ENCODE results near the gene PDIA6. TPM values are rescaled to one million over a fixed set of nuclear protein-coding genes. Genes with fewer than 3 reads are reported as not detected.
A peak's percentile ranks its signal among the peaks of the same experiment; 100 is the strongest.
"Not testable (repeated sequence)": the region's sequence is repeated elsewhere in the genome, so short reads cannot be mapped to it uniquely, and the experiment has no call there.

Gene PDIA6
- total RNA-seq, 4 donors from 2014 or later, result 35.2 to 90.3 (median 66.3) TPM

DNA sequence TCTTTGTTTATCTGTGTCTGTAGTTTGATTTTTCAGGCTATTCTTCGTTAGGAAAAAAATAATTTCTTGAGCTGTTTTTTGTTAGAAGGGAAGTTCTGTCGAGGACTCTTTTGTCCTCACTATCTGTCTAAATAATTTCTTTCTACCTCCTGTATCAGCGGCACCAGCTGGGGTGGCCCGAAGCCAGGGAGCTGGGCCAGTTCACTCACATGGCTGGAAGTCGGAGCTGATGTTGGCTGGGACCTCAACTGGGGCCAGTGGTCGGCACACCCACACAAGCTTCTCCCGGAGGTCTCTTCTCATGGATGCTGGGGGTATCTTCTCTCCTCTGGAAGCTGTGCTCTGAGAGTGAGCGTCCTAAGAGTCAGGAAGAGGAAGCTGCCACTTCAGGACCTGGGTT, 8.0 kb upstream of the PDIA6 start:
- Histone ChIP-seq H3K4me1 (no peaks in the 10 kb centered on the region), H3K27me3 (no peaks in the 10 kb centered on the region), H3K36me3 (no peaks in the 10 kb centered on the region), H3K27ac (no peak overlapping the region), H3K9me3 (no peaks in the 10 kb centered on the region), H3K4me3 (no peak overlapping the region)
- intact Hi-C loops (cut with DNase I; ENCODE audit: low total_unique reads), result no loop called here
- WGBS, 2 donors (ENCODE audit: low coverage in 1 of 2), result 64 to 93% methylated on average over 3 to 8 of the region's 8 CpGs
- in situ Hi-C loops (cut with MboI; ENCODE audit: low pct_ligation_motif_present in 1 of 4, low pct_unique_long_range_greater_than_20kb in 1 of 4, low sequenced_read_pairs in 3 of 4), result no loop called here
- TF ChIP-seq POLR2A (IDR thresholded peaks at IDR 0.05) (no peak), POLR2AphosphoS5 (IDR thresholded peaks at IDR 0.05) (no peak), EP300 (IDR thresholded peaks at IDR 0.05; ENCODE audit: low read depth) (no peak)
- TF ChIP-seq, protein P1, sequence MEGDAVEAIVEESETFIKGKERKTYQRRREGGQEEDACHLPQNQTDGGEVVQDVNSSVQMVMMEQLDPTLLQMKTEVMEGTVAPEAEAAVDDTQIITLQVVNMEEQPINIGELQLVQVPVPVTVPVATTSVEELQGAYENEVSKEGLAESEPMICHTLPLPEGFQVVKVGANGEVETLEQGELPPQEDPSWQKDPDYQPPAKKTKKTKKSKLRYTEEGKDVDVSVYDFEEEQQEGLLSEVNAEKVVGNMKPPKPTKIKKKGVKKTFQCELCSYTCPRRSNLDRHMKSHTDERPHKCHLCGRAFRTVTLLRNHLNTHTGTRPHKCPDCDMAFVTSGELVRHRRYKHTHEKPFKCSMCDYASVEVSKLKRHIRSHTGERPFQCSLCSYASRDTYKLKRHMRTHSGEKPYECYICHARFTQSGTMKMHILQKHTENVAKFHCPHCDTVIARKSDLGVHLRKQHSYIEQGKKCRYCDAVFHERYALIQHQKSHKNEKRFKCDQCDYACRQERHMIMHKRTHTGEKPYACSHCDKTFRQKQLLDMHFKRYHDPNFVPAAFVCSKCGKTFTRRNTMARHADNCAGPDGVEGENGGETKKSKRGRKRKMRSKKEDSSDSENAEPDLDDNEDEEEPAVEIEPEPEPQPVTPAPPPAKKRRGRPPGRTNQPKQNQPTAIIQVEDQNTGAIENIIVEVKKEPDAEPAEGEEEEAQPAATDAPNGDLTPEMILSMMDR (IDR thresholded peaks at IDR 0.05), result no peak
- no peak for DNase-seq

DNA sequence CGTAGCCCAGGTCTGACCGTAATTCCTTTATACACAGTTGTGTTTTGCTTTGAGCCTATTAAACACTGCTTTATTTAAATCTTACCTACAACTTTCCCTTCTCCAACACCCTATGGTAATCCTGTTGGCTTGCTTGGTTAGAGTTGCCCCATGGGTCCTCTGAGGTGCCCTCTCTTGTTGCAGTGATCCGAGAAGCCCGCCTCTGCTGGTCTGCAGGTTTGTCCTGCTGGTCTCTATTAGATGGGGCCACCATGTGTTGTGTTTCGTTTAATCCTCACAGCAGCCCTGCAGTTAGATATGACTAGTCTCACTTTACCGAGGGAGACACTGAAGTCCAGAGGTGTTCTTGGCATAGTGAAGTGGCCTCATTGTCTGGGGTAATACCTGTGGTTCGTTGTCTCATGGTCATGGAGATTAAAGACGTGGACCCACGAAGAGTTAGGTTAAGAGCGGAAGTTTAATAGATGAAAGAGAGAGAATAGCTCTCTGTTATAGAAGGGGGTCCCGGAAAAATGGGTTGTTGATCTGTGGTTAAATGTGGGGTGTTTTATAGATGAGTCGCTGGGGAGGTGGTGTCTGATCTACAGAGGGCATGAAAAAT, 7.2 kb upstream of the PDIA6 start:
- WGBS, 2 donors (ENCODE audit: low coverage in 1 of 2), result 85 to 89% methylated on average over 8 to 12 of the region's 12 CpGs
- intact Hi-C loops (cut with DNase I; ENCODE audit: low total_unique reads), result no loop called here

DNA sequence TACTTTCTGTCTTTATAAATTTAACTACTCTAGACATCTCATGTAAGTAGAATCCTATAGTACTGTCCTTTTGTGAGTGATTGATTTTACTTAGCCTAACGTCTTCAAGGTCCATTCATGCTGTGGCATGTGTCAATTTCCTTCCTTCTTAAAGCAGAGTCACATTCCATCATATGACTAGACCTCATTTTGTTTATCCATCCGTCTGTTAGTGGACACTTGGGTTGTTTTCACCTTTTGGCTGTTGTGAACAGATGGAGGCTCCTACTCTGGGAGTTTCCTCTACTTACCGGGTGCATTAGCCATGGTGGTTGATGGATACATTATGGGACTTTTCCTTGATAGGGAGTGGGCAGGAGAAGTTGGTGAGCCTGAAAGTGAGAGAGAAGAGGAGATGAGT, 6.4 kb upstream of the PDIA6 start:
- Histone ChIP-seq H3K4me3 (no peak overlapping the region), H3K27me3 (no peaks in the 10 kb centered on the region), H3K4me1 (no peaks in the 10 kb centered on the region), H3K27ac (no peak overlapping the region), H3K9me3 (no peaks in the 10 kb centered on the region), H3K36me3 (no peaks in the 10 kb centered on the region)
- intact Hi-C loops (cut with DNase I; ENCODE audit: low total_unique reads), result no loop called here
- in situ Hi-C loops (cut with MboI; ENCODE audit: low pct_ligation_motif_present in 1 of 4, low pct_unique_long_range_greater_than_20kb in 1 of 4, low sequenced_read_pairs in 3 of 4), result no loop called here
- TF ChIP-seq POLR2AphosphoS5 (IDR thresholded peaks at IDR 0.05) (no peak), POLR2A (IDR thresholded peaks at IDR 0.05) (no peak), EP300 (IDR thresholded peaks at IDR 0.05; ENCODE audit: low read depth) (no peak)
- TF ChIP-seq, protein P1 (IDR thresholded peaks at IDR 0.05), result no peak
- WGBS, 2 donors (ENCODE audit: low coverage in 1 of 2), result 75 to 88% methylated on average over 2 to 3 of the region's 3 CpGs
- DNase-seq, result no peak

More for the DNA sequence above, 7.2 kb upstream of the PDIA6 start:
- no peaks in the 10 kb centered on the region for H3K27me3 ChIP-seq
- no peak overlapping the region for H3K27ac ChIP-seq
- TF ChIP-seq EP300 (IDR thresholded peaks at IDR 0.05; ENCODE audit: low read depth) (no peak), POLR2A (IDR thresholded peaks at IDR 0.05) (no peak), POLR2AphosphoS5 (IDR thresholded peaks at IDR 0.05) (no peak)
- TF ChIP-seq, protein P1 (IDR thresholded peaks at IDR 0.05), result no peak
- no peaks in the 10 kb centered on the region for H3K4me1 ChIP-seq
- no peak overlapping the region for H3K4me3 ChIP-seq
- H3K36me3 ChIP-seq, result no peaks in the 10 kb centered on the region
- in situ Hi-C loops (cut with MboI; ENCODE audit: low pct_ligation_motif_present in 1 of 4, low pct_unique_long_range_greater_than_20kb in 1 of 4, low sequenced_read_pairs in 3 of 4), result no loop called here
- no peaks in the 10 kb centered on the region for H3K9me3 ChIP-seq
- no peak for DNase-seq

DNA sequence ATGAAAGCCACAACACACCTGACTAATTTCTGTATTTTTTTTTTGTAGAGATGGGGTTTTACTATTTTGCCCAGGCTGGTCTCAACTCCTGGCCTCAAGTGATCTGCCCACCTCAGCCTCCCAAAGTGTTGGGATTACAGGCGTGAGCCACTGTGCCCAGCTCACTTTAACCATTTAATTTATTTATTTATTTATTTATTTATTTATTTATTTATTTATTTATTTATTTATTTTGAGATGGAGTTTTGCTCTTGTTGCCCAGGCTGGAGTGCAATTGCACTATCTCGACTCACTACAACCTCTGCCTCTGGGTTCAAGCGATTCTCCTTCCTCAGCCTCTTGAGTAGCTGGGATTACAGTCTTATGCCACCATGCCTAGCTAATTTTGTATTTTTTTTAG, 5.7 kb upstream of the PDIA6 start:
- WGBS, 2 donors (ENCODE audit: low coverage in 1 of 2), result 80 to 96% methylated on average over 3 of the region's 3 CpGs
- H3K4me1 ChIP-seq; H3K36me3 ChIP-seq; H3K27me3 ChIP-seq; H3K27ac ChIP-seq; H3K9me3 ChIP-seq; intact Hi-C loops (cut with DNase I; ENCODE audit: low total_unique reads); H3K4me3 ChIP-seq; in situ Hi-C loops (cut with MboI; ENCODE audit: low pct_ligation_motif_present in 1 of 4, low pct_unique_long_range_greater_than_20kb in 1 of 4, low sequenced_read_pairs in 3 of 4); DNase-seq: not testable (repeated sequence)

DNA sequence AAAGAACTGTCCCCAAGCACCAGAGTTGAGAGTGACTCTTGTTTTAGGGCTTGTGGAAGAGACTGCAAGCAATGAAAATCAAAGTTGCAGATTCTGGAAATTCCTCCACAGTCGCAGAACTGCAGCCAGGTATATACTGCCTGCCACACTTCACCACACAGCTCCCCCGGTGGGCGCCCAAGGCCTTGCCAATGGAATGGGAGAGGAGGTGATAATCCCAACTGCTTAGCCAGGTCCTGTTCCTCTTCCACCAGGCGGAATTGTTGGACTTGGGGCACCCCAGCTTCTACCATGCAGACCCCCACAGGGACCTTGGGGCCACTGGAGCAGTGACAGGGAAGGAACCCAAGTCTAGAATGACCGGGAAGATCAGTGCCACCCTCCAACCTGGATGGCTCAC, 4.8 kb upstream of the PDIA6 start:
- DNase-seq, result no peak
- 50 to 100% methylated on average over 1 to 5 of the region's 5 CpGs for WGBS, 2 donors (ENCODE audit: low coverage in 1 of 2)
- Histone ChIP-seq H3K36me3 (no peaks in the 10 kb centered on the region), H3K9me3 (no peaks in the 10 kb centered on the region), H3K27me3 (no peaks in the 10 kb centered on the region), H3K4me3 (no peak overlapping the region), H3K4me1 (peaks cover 0 to 5% (median 4%) of the 10 kb centered on the region in 4 donors), H3K27ac (no peak overlapping the region)
- no peak for TF ChIP-seq POLR2AphosphoS5 (IDR thresholded peaks at IDR 0.05)
- TF ChIP-seq EP300 (IDR thresholded peaks at IDR 0.05; ENCODE audit: low read depth), result no peak
- no peak for TF ChIP-seq POLR2A (IDR thresholded peaks at IDR 0.05)
- TF ChIP-seq, protein P1 (IDR thresholded peaks at IDR 0.05), result peak in 2 of 5 experiments; percentile 7 to 9
- intact Hi-C loops (cut with DNase I; ENCODE audit: low total_unique reads), result no loop called here
- in situ Hi-C loops (cut with MboI; ENCODE audit: low pct_ligation_motif_present in 1 of 4, low pct_unique_long_range_greater_than_20kb in 1 of 4, low sequenced_read_pairs in 3 of 4), result no loop called here
